Measurements from ENCODE around the gene ZNF148.
A peak's percentile ranks its signal among the peaks of the same experiment; 100 is the strongest.

Gene ZNF148, protein sequence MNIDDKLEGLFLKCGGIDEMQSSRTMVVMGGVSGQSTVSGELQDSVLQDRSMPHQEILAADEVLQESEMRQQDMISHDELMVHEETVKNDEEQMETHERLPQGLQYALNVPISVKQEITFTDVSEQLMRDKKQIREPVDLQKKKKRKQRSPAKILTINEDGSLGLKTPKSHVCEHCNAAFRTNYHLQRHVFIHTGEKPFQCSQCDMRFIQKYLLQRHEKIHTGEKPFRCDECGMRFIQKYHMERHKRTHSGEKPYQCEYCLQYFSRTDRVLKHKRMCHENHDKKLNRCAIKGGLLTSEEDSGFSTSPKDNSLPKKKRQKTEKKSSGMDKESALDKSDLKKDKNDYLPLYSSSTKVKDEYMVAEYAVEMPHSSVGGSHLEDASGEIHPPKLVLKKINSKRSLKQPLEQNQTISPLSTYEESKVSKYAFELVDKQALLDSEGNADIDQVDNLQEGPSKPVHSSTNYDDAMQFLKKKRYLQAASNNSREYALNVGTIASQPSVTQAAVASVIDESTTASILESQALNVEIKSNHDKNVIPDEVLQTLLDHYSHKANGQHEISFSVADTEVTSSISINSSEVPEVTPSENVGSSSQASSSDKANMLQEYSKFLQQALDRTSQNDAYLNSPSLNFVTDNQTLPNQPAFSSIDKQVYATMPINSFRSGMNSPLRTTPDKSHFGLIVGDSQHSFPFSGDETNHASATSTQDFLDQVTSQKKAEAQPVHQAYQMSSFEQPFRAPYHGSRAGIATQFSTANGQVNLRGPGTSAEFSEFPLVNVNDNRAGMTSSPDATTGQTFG

DNA sequence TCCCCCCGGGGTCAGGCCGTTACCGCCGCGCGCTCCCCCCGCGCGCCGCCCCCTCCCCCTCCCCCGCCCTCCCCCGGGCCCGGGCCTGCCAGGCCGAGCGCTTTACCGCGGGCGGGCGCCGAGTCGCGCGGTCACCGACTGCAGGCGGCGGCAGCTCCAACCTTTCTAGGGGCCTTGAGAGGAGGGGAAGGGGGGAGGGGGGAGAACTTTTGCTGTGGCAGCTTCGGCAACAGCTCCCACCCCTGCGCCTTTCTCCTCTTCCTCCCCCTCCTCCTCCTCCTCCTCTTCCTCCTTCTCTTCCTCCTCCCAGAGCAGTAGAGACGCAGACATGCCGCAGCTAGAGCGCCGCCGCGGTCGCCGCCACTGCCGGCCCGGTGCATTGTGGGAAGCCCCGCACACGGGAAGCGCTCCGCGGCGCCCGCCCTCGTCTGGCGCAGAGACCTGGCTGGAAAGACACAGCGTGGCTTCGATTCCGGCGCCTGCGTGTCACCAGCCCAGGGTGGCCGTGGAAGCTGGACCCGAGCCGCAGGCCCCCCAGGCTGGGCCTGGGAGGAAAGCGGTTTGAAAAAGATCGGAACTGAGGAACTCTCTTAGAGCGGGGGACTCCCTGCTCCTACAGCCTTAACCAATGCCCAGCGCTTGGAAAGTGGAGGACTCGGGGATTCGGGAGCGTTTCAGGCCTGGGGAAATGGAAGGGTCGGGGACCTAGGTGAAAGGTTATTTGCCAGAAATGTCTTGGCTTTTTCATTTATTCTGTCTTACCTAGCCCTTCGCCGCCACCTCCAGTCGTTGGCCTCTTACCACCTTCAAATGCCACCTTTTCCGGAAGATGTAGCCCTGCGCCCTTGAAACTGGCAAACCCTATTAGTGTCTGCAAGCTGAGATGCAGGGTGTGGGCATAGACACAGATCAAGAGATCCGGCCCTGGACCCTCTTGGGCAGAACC is at the start of gene ZNF148:
Gene ZNF148 (minus strand): TSS at position 330 of the 946 bp plus-strand sequence. CDS start 61,685 bp downstream, outside the sequence.
- ChIA-PET CTCF (no interaction called here), POLR2A (interaction anchor here (0.5 to 1.1 kb wide), 6 partner anchors 26 to 442 kb away, joined by 3 to 6 read pairs (median 3); no protein-coding TSS in a partner anchor)
- TF ChIP-seq, protein P1, sequence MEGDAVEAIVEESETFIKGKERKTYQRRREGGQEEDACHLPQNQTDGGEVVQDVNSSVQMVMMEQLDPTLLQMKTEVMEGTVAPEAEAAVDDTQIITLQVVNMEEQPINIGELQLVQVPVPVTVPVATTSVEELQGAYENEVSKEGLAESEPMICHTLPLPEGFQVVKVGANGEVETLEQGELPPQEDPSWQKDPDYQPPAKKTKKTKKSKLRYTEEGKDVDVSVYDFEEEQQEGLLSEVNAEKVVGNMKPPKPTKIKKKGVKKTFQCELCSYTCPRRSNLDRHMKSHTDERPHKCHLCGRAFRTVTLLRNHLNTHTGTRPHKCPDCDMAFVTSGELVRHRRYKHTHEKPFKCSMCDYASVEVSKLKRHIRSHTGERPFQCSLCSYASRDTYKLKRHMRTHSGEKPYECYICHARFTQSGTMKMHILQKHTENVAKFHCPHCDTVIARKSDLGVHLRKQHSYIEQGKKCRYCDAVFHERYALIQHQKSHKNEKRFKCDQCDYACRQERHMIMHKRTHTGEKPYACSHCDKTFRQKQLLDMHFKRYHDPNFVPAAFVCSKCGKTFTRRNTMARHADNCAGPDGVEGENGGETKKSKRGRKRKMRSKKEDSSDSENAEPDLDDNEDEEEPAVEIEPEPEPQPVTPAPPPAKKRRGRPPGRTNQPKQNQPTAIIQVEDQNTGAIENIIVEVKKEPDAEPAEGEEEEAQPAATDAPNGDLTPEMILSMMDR (IDR thresholded peaks at IDR 0.05; ENCODE audit: insufficient read depth, low read length, missing control alignments): peak; percentile 15

DNA sequence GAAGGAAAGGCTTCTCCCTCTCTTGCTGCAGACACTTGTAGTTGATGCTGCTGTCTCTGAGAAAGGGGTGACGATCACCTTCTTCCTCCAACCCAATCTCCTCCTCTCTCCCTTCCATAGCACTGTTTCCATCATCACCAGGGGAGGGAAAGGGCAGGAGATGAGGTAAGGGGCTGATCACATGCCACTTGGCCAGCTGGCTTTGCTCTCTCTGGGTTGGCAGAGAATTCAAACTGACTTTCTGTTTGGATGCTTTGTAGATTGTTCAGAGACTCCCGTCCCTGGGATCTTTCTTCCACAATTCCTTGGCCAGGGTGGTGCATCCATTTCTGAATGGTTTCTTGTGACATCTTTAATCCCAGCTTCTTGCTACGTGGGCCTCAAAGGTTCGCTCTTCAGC is 43.2 kb upstream of the ZNF148 start:
- POLR2A ChIA-PET: no interaction called here
- TF ChIP-seq, protein P1 (IDR thresholded peaks at IDR 0.05; ENCODE audit: insufficient read depth, low read length, missing control alignments): no peak
- DNase-seq (ENCODE audit: low read depth, low spot score): no peak
- CTCF ChIA-PET: interaction anchor here (4.5 kb wide), 1 partner anchor 19 kb away, joined by 32 read pairs; no protein-coding TSS in a partner anchor
- no peak overlapping the region for H3K4me3 ChIP-seq (ENCODE audit: low read depth, low read length)

More for the DNA sequence above, at the start of gene ZNF148:
- H3K4me3 ChIP-seq (ENCODE audit: low read depth, low read length): peak within 1 kb of the TSS; percentile 96
- DNase-seq (ENCODE audit: low read depth, low spot score): no peak

DNA sequence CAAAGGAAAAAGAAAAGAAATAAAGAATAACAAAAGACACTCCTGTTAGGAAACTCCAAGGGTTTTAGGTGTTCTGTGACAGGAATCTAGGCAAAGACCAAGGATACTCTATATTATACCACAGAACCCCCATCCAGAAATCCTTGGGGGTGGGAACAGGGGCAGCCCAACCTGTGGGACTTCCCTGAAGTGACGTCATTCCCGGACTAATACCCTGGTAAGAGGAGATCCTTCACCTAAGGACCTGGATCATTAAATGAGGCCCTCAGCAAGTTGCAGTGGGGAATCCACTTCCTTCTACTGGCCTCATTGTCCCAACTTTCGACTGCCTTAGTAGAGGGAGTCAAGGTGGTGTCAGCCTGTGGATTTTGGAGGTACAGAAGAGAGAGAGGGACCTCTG is 41.1 kb upstream of the ZNF148 start:
- DNase-seq (ENCODE audit: low read depth, low spot score): no peak
- TF ChIP-seq, protein P1 (IDR thresholded peaks at IDR 0.05; ENCODE audit: insufficient read depth, low read length, missing control alignments): no peak
- ChIA-PET CTCF (no interaction called here), POLR2A (no interaction called here)
- H3K4me3 ChIP-seq (ENCODE audit: low read depth, low read length): no peak overlapping the region

DNA sequence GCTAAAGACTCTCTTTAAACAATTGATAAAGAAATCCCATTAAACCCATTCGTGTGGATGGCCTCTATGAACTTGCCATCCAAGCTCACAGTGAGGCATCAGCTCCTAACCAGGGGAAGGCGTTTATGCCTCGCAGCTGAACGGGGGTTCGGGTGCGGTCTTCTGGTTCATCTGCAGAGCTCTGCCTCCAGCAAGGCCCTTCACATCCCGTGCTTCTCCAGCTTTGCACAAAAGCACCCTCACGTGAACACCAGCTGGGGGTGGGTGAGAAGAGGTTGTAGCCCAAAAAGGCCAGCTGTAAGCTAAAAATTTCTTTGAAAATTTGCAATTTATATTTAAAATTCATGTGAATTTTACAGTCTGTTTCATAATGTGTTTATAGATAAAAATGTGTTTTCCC is 39.5 kb upstream of the ZNF148 start:
- H3K4me3 ChIP-seq (ENCODE audit: low read depth, low read length): no peak overlapping the region
- ChIA-PET CTCF (interaction anchor here (0.7 to 2.7 kb wide), 2 partner anchors 14 to 24 kb away, joined by 3 to 9 read pairs; no protein-coding TSS in a partner anchor), POLR2A (no interaction called here)
- no peak for DNase-seq (ENCODE audit: low read depth, low spot score)
- TF ChIP-seq, protein P1 (IDR thresholded peaks at IDR 0.05; ENCODE audit: insufficient read depth, low read length, missing control alignments): no peak

DNA sequence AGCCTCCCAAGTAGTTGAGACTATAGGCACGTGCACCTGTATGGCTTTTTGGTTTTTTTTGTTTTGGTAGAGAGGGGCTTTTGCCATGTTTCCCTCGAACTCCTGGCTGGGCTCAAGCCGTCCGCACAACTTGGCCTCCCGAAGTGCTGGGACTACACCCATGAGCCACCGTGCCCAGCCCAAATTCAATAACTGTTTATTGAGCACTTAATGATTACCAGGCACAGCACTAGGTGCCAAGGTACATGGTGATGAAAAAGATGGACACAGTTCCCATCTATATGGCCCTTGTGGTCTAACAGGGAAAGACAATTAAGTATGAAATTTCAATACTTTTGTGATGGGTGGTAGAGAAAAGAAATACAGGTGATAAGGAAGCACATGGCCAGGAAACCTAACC is 35.8 kb upstream of the ZNF148 start:
- TF ChIP-seq, protein P1 (IDR thresholded peaks at IDR 0.05; ENCODE audit: insufficient read depth, low read length, missing control alignments): no peak
- ChIA-PET CTCF (no interaction called here), POLR2A (no interaction called here)
- H3K4me3 ChIP-seq (ENCODE audit: low read depth, low read length): no peak overlapping the region
- DNase-seq (ENCODE audit: low read depth, low spot score): no peak
